Activated T-helper 1 cell treated with Interleukin-2 at 50 U/mL for 16 hours (primary cell): ENCODE results near the gene ATXN1.
"Not testable (repeated sequence)": the region's sequence is repeated elsewhere in the genome, so short reads cannot be mapped to it uniquely, and the experiment has no call there.

Experiments
- DNase-seq: peaks from one replicate; pipeline ENCODE4 v3.0.0-alpha.2; 2020; ENCODE audit warnings: low read depth

Gene ATXN1

GRCh38 chr6:16720861-16721260 is 40.4 kb downstream of the ATXN1 start:
- DNase-seq: no peak

- no peak for DNase-seq
Observed at GRCh38 chr6:16719488-16719887, 41.8 kb downstream of the ATXN1 start.

GRCh38 chr6:16718356-16718755 is 42.9 kb downstream of the ATXN1 start:
- no peak for DNase-seq

GRCh38 chr6:16717275-16717942 is 43.9 kb downstream of the ATXN1 start:
- DNase-seq: no peak

- DNase-seq: no peak
Observed at GRCh38 chr6:16716321-16716858, 44.9 kb downstream of the ATXN1 start.

- no peak for DNase-seq
Observed at GRCh38 chr6:16713597-16713996, 47.7 kb downstream of the ATXN1 start.

- DNase-seq: no peak
Observed at GRCh38 chr6:16712931-16713484, 48.3 kb downstream of the ATXN1 start.

GRCh38 chr6:16712255-16712930 is 48.9 kb downstream of the ATXN1 start:
- DNase-seq: no peak

GRCh38 chr6:16711546-16712254 is 49.6 kb downstream of the ATXN1 start:
- peak; percentile 46 for DNase-seq

- DNase-seq: no peak
Observed at GRCh38 chr6:16706911-16707783, 54.1 kb downstream of the ATXN1 start.

- not testable (repeated sequence) for DNase-seq
Observed at GRCh38 chr6:16706491-16706890, 54.8 kb downstream of the ATXN1 start.

GRCh38 chr6:16706029-16706428 is 55.2 kb downstream of the ATXN1 start:
- no peak for DNase-seq

GRCh38 chr6:16705081-16705993 is 55.9 kb downstream of the ATXN1 start:
- no peak for DNase-seq

GRCh38 chr6:16704401-16705045 is 56.7 kb downstream of the ATXN1 start:
- no peak for DNase-seq

GRCh38 chr6:16702627-16703378 is 58.5 kb downstream of the ATXN1 start:
- DNase-seq: not testable (repeated sequence)

- DNase-seq: no peak
Observed at GRCh38 chr6:16700916-16701234, 60.4 kb downstream of the ATXN1 start.

GRCh38 chr6:16700202-16700915 is 60.9 kb downstream of the ATXN1 start:
- no peak for DNase-seq

GRCh38 chr6:16698997-16699868 is 62.0 kb downstream of the ATXN1 start:
- DNase-seq: no peak
